Progenitor cell of endocrine pancreas (in vitro differentiated cells): Measurements from ENCODE around the gene RAB3IL1. TPM values are rescaled to one million over a fixed set of nuclear protein-coding genes. Genes with fewer than 3 reads are reported as not detected.

Source experiments
- DNase-seq: peaks from one replicate; pipeline ENCODE4 v3.0.0; 2021; ENCODE audit warnings: low spot score; ENCODE audit not compliant: unreplicated experiment
- H3K27ac Mint-ChIP-seq: 2 replicates; pipeline ENCODE4 v1.8.0; 2021; ENCODE audit warnings: mild to moderate bottlenecking, moderate library complexity, mixed read lengths
- H3K27me3 Mint-ChIP-seq: 2 replicates; pipeline ENCODE4 v1.8.0; 2021; ENCODE audit warnings: mixed read lengths
- H3K36me3 Mint-ChIP-seq: 2 replicates; pipeline ENCODE4 v1.8.0; 2022; ENCODE audit warnings: mixed read lengths; ENCODE audit not compliant: insufficient read depth
- H3K4me1 Mint-ChIP-seq: 2 replicates; pipeline ENCODE4 v1.8.0; 2021; ENCODE audit warnings: low read depth, mixed read lengths
- H3K4me3 Mint-ChIP-seq: 2 replicates; pipeline ENCODE4 v1.8.0; 2021; ENCODE audit warnings: low read depth, mild to moderate bottlenecking, moderate library complexity, mixed read lengths
- H3K9me3 Mint-ChIP-seq: 2 replicates; pipeline ENCODE4 v1.8.0; 2021; ENCODE audit warnings: low read depth, mixed read lengths
- total RNA-seq: library from RNA; stranded (reverse); gene quantifications from 2 replicates; pipeline ENCODE4 v1.2.1, GENCODE V29; 2021
- TF ChIP-seq, protein P1 (sequence below): fragments of 200-600 bp; sonication (generic); IDR thresholded peaks from one replicate; pipeline ENCODE4 v1.5.0; 2021; ENCODE audit warnings: antibody characterized with exemption, mild to moderate bottlenecking; ENCODE audit not compliant: unreplicated experiment

RAB3IL1 gene
- total RNA-seq, 1 donor from 2014 or later = 0.53 TPM

DNA sequence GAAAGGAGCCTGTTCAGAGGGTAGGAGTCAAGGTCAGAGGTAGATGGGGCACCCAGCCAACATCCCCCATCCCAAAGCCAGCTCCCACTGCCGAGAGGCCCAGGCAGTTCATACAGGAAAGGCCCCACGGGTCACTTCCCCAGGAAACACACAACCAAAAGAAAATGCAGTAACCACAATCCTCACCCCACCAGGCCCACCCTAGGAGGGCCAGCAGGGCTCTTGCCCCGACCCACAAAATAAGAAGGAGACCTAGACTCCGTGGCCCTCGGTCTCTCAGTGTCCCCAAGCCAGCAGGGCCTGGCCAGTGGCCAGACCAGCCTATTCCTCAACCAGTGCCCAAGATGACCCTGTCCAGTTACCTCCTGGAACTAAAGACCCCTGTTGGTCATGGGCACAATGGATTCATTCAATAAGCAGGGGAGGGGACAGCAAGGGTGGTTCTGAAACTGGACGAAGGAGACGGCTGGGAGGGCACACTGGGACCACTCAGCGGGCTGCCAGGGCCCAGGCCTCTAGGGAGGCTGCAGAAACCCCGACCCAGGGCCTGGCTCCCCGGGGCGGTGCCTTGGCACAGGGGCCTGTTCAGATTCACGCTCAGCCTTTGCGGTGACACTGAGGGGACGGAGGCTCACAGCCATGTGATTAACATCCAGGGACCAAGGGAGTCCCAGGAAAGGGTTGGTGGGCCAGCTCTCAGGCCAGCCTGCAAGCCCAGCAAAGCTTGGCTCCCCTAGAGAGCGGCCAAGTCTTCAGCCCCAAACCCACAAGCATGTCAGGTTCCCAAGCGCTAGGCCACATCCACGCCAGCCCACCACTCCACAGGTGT, 5.5 kb downstream of the RAB3IL1 start:
- DNase-seq = no peak
- no peaks in the 10 kb centered on the region for H3K36me3 Mint-ChIP-seq
- peaks cover 36% of the 10 kb centered on the region for H3K27me3 Mint-ChIP-seq
- H3K9me3 Mint-ChIP-seq = no peaks in the 10 kb centered on the region
- no peaks in the 10 kb centered on the region for H3K4me1 Mint-ChIP-seq
- TF ChIP-seq, protein P1, sequence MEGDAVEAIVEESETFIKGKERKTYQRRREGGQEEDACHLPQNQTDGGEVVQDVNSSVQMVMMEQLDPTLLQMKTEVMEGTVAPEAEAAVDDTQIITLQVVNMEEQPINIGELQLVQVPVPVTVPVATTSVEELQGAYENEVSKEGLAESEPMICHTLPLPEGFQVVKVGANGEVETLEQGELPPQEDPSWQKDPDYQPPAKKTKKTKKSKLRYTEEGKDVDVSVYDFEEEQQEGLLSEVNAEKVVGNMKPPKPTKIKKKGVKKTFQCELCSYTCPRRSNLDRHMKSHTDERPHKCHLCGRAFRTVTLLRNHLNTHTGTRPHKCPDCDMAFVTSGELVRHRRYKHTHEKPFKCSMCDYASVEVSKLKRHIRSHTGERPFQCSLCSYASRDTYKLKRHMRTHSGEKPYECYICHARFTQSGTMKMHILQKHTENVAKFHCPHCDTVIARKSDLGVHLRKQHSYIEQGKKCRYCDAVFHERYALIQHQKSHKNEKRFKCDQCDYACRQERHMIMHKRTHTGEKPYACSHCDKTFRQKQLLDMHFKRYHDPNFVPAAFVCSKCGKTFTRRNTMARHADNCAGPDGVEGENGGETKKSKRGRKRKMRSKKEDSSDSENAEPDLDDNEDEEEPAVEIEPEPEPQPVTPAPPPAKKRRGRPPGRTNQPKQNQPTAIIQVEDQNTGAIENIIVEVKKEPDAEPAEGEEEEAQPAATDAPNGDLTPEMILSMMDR = no peak
- H3K4me3 Mint-ChIP-seq = no peak overlapping the region
- no peak overlapping the region for H3K27ac Mint-ChIP-seq

DNA sequence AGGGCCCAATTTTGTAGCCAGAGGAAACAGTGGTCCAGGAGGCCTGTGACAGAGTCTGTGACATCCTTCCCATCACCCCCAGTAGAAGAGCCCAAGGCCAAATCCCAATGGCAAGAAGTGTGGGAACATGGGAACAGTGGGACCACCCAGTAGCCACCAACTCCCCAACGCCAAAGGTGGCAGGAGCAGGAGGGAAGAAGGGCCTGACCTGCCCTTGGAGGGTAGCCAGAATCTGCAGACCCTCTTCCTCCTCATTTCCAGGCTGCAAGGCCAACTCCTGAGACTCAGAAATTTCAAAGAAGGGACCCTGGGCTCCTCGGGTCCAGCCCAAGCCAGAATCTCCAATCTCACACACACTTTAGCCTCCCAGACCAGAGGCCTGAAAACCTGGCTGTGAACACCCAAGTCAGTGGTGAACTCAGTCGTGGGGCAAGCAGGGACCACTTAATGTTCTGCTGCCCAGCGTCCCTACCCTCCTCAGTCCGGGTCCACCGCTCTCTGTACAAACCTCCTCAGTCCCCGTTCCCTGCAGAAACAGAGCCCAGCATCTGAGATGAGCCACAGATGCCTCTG, 6.2 kb downstream of the RAB3IL1 start:
- H3K36me3 Mint-ChIP-seq = no peaks in the 10 kb centered on the region
- H3K27me3 Mint-ChIP-seq = peaks cover 31% of the 10 kb centered on the region
- H3K4me1 Mint-ChIP-seq = no peaks in the 10 kb centered on the region
- DNase-seq = no peak
- no peak overlapping the region for H3K4me3 Mint-ChIP-seq
- TF ChIP-seq, protein P1 = no peak
- H3K27ac Mint-ChIP-seq = no peak overlapping the region
- no peaks in the 10 kb centered on the region for H3K9me3 Mint-ChIP-seq

DNA sequence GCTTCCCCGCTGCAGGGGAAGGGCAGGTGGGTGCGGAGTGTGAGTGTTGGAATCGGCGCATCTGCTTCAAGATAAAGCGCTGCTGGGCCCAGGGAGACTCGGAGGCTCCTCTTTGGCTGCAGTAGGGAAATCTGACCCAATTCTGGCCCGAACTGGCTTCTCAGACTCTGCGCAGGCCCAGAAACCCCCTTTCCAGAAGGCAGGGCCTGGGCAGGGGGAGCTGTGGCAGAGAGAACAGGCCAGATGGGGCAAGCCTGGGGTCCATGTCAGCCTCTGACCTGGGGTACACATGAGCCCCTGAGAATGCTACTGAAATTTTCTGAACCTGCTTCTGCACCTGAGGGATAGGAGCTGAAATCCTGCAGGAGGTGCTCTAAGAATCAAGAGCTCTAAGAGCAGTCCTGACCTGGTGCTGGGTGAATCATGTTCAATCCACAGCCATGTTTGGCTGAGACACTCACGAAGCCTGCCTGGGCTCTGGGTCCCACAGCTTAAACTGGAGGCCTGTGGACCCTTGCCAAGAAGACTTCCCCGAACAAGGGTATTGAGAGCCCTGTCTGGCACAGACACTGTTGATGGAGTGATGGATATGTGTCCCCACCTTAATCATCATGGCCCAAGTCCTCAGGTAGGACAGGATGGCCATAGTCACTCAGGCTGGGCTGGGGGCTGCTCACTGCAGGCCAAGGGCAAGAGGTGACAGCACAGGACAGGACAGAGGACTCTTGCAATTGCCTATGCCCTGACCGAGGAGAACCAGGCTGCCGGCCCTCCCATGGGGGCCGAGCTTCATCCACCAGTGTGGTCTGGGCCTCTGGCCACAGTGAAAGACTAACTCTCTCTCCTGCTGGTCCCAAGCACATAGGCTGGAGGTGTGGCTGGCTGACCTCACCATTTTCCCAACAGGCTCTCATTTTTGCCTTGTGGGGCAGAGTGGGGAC, 6.9 kb downstream of the RAB3IL1 start:
- Mint-ChIP-seq H3K4me1 (no peaks in the 10 kb centered on the region), H3K27me3 (peaks cover 28% of the 10 kb centered on the region), H3K9me3 (no peaks in the 10 kb centered on the region), H3K4me3 (no peak overlapping the region), H3K36me3 (no peaks in the 10 kb centered on the region), H3K27ac (no peak overlapping the region)
- DNase-seq = no peak
- TF ChIP-seq, protein P1 = no peak

DNA sequence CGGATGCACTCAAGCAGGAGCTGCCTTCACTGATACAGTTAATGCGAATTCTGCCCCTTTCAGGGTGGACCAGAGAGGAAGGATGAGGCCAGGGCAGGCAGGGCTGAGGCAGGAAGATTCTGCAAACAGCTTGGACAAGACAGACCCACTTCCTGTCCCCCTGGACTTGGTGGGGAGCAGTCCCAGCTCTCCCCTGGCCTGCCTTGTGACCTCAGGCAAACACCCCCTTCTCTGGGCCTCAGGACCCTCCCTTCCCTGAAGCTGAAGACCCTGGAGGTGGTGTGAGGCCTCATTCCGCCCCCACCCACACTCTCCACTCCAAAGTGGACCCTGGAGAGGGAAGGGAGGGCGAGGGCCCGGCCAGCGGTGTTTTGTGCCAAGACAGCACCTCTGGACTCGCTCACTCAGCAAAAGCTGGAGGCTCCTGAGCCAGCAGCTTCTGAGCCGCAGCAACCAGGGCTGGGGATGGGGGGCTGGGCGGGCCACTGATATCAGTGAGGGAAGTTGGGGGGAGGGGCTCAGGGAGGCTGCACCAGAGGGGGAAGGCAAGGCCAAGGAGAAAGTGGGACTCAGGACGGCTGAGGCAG, 8.5 kb downstream of the RAB3IL1 start:
- peaks cover 1% of the 10 kb centered on the region for H3K4me1 Mint-ChIP-seq
- no peaks in the 10 kb centered on the region for H3K36me3 Mint-ChIP-seq
- no peak overlapping the region for H3K27ac Mint-ChIP-seq

More for the DNA sequence above, 8.5 kb downstream of the RAB3IL1 start:
- TF ChIP-seq, protein P1 = no peak
- no peak for DNase-seq
- Mint-ChIP-seq H3K9me3 (no peaks in the 10 kb centered on the region), H3K27me3 (peaks cover 18% of the 10 kb centered on the region), H3K4me3 (no peak overlapping the region)
